ENCODE data around the gene ZFYVE28. TPM values are rescaled to one million over a fixed set of nuclear protein-coding genes. Genes with fewer than 3 reads are reported as not detected.

ZFYVE28 gene
- total RNA-seq, 4 donors from 2014 or later, result 8.5 to 15.0 (median 11.7) TPM

GRCh38 chr4:2243681-2244380 is 174.6 kb downstream of the ZFYVE28 start:
- TF ChIP-seq CTCF (IDR thresholded peaks at IDR 0.05; ENCODE audit: low read depth), result no peak

DNA sequence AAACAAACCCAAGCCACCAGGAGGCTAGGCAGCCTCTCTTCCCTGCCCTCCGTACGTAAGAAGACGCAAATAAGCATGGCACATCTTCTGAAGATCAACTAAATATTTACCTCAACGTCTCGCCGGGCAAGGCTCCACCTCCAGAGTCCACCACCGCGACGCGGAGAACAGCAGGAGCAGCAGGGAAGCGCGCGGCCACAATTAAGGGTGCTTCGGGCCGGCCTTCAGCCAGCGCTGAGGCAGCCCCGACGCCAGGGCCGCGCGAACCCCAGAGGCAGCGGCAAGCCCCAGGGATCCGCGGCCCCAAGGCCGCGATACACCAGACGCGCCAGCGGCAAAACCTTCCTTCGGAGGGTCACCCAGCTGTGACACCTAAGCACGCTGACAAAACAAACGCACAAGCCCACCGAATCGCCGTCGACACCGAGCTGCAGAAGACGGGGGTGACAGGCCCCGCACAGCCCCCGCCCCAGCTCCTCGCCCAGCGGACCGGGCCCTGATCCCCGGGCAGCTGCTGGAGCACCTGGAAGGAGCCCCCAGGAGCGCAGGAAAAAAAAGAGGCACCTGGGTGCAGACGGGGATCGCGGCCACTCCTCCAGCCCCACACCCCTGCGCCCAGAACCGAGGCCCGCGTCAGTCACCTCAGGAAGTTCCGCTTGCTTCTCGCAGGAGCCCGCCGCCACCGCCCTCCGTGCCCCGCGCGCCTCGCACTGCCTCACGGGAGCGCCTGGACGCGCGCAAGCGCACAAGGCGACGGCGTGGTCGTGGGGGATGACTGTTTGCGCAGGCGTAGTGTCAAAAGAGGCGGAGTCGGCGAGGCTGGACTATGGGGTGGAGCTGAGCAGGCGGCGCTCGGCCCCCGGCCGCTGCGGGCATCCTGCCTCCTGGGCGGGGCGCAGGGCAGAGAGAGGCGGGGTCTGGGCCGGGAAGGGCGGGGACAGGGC is 176.8 kb downstream of the ZFYVE28 start, which contains the start of the genes HAUS3 and POLN:
Gene HAUS3 (minus strand): TSS at position 712 of the 944 bp plus-strand sequence. CDS start 1,175 bp downstream, outside the sequence.
Gene POLN (minus strand): TSS at position 712 of the 944 bp plus-strand sequence. CDS start 12,890 bp downstream, outside the sequence.
- no peak for TF ChIP-seq CTCF (IDR thresholded peaks at IDR 0.05; ENCODE audit: low read depth)

- no peak for TF ChIP-seq CTCF (IDR thresholded peaks at IDR 0.05; ENCODE audit: low read depth)
These were observed 177.4 kb downstream of the ZFYVE28 start for GRCh38 chr4:2241003-2241402.

GRCh38 chr4:2236944-2237666 is 181.3 kb downstream of the ZFYVE28 start:
- TF ChIP-seq CTCF (IDR thresholded peaks at IDR 0.05; ENCODE audit: low read depth), result no peak

DNA sequence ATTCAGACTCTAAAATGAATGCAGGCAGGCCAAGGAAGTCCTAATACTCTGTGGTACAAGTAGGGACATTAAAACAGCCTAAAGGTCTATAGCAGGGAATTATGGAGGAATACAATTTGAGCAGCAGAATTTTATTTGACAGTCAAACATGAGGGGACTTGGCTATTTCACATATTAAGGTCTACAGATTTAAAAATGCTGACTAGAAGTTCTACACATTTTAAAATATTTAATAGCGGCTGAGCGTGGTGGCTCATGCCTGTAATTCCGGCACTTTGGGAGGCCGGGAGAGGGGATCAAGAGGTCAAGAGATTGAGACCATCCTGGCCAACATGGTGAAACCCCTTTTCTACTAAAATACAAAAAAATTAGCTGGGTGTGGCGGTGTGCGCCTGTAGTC is 187.4 kb downstream of the ZFYVE28 start:
- no peak for TF ChIP-seq CTCF (IDR thresholded peaks at IDR 0.05; ENCODE audit: low read depth)

DNA sequence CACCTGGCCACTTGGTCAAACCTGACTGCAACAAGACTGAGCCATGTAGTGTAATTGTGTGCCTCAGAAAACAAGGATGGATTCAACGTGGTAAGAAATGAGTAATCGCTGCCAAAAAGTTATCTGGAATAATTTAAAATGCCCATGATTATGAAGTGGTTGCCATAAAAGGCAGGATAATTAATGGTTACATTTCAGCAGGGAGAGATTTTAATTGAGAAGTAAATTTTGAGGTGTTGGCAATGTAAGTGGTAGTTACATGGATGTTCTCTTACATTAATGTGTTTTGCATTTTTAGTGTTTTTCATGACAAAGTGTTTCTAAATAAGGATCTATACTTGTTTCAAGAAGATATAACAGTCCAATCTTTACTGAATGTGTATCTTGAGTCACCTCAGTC is 192.2 kb downstream of the ZFYVE28 start:
- no peak for TF ChIP-seq CTCF (IDR thresholded peaks at IDR 0.05; ENCODE audit: low read depth)
